GM21529 (cell line): ENCODE measurements around the gene THBD.

Experiments
- ATAC-seq: cut with Tn5 transposase; IDR thresholded peaks from one replicate; pipeline ENCODE4 v1.9.1; 2021; ENCODE audit not compliant: unreplicated experiment

Gene THBD

GRCh38 chr20:23013429-23013828 lies 36.0 kb downstream of the THBD start:
- no peak for ATAC-seq

- ATAC-seq, result no peak
These were observed 38.3 kb downstream of the THBD start for GRCh38 chr20:23011008-23011721.

GRCh38 chr20:23010096-23010495 lies 39.4 kb downstream of the THBD start:
- ATAC-seq, result no peak

- no peak for ATAC-seq
These were observed 39.8 kb downstream of the THBD start for GRCh38 chr20:23009636-23010035.

- no peak for ATAC-seq
These were observed 40.8 kb downstream of the THBD start for GRCh38 chr20:23008667-23009066.

GRCh38 chr20:23007886-23008655 lies 41.4 kb downstream of the THBD start:
- ATAC-seq, result no peak

- no peak for ATAC-seq
These were observed 42.0 kb downstream of the THBD start for GRCh38 chr20:23007462-23007861.

GRCh38 chr20:23005776-23006175 lies 43.7 kb downstream of the THBD start:
- no peak for ATAC-seq

GRCh38 chr20:23003881-23004460 lies 45.5 kb downstream of the THBD start:
- ATAC-seq, result no peak

- ATAC-seq, result no peak
These were observed 46.3 kb downstream of the THBD start for GRCh38 chr20:23003077-23003635.

- no peak for ATAC-seq
These were observed 47.2 kb downstream of the THBD start for GRCh38 chr20:23002276-23002675.

GRCh38 chr20:23000232-23000947 lies 49.1 kb downstream of the THBD start:
- ATAC-seq, result no peak

- ATAC-seq, result no peak
These were observed 49.7 kb downstream of the THBD start for GRCh38 chr20:22999756-23000155.

- no peak for ATAC-seq
These were observed 51.0 kb downstream of the THBD start for GRCh38 chr20:22998476-22998875.

- ATAC-seq, result no peak
These were observed 53.5 kb downstream of the THBD start for GRCh38 chr20:22995923-22996322.
